T1000 (cell line): ENCODE measurements around the gene IFT88.

Source experiments
- DNase-seq: peaks from one replicate; lab custom pipeline; 2025; ENCODE audit warnings: mixed read lengths; lab: John Stamatoyannopoulos, UW

IFT88 gene

GRCh38 chr13:20566898-20567874, at the start of gene IFT88:
Gene IFT88, plus strand, starts transcription at chr13:20567157. Its CDS starts 7,229 bp downstream, at chr13:20574386.
- DNase-seq = peak; percentile 93

GRCh38 chr13:20518660-20519100, 48.3 kb upstream of the IFT88 start:
- DNase-seq = no peak

GRCh38 chr13:20519875-20520274, 47.1 kb upstream of the IFT88 start:
- DNase-seq = no peak

- no peak for DNase-seq
Observed at GRCh38 chr13:20521364-20522115, 45.4 kb upstream of the IFT88 start.

- DNase-seq = no peak
Observed at GRCh38 chr13:20525144-20525600, 41.8 kb upstream of the IFT88 start.

- DNase-seq = peak; percentile 53
Observed at GRCh38 chr13:20525601-20526544, 41.1 kb upstream of the IFT88 start, which contains the start of gene CRYL1. Gene CRYL1, minus strand, starts transcription at chr13:20525857. Its CDS starts 63 bp downstream, at chr13:20525794.

- no peak for DNase-seq
Observed at GRCh38 chr13:20526664-20527063, 40.3 kb upstream of the IFT88 start.

GRCh38 chr13:20528452-20528851, 38.5 kb upstream of the IFT88 start:
- DNase-seq = no peak

GRCh38 chr13:20534038-20534608, 32.8 kb upstream of the IFT88 start:
- DNase-seq = no peak

- no peak for DNase-seq
Observed at GRCh38 chr13:20536992-20537391, 30.0 kb upstream of the IFT88 start.

GRCh38 chr13:20544201-20544923, 22.6 kb upstream of the IFT88 start:
- no peak for DNase-seq

- DNase-seq = no peak
Observed at GRCh38 chr13:20546556-20546955, 20.4 kb upstream of the IFT88 start.

- DNase-seq = no peak
Observed at GRCh38 chr13:20547479-20547908, 19.5 kb upstream of the IFT88 start.

GRCh38 chr13:20550799-20551198, 16.2 kb upstream of the IFT88 start:
- no peak for DNase-seq

- no peak for DNase-seq
Observed at GRCh38 chr13:20553311-20553710, 13.6 kb upstream of the IFT88 start.

- DNase-seq = no peak
Observed at GRCh38 chr13:20558982-20559381, 8.0 kb upstream of the IFT88 start.

GRCh38 chr13:20559659-20560356, 7.1 kb upstream of the IFT88 start:
- no peak for DNase-seq

GRCh38 chr13:20561741-20562140, 5.2 kb upstream of the IFT88 start:
- DNase-seq = no peak

GRCh38 chr13:20565115-20565736, 1.7 kb upstream of the IFT88 start:
- DNase-seq = no peak
